ENCODE measurements around the gene GNG13.
"Not testable (repeated sequence)": the region's sequence is repeated elsewhere in the genome, so short reads cannot be mapped to it uniquely, and the experiment has no call there.

Gene GNG13

GRCh38 chr16:831571-832413 is 31.3 kb upstream of the GNG13 start:
- DNase-seq (ENCODE audit: low read depth): no peak

GRCh38 chr16:830871-831570 is 30.5 kb upstream of the GNG13 start:
- DNase-seq (ENCODE audit: low read depth): no peak

GRCh38 chr16:830107-830870 is 29.8 kb upstream of the GNG13 start:
- no peak for DNase-seq (ENCODE audit: low read depth)

GRCh38 chr16:828891-829290 is 28.4 kb upstream of the GNG13 start:
- DNase-seq (ENCODE audit: low read depth): no peak

- no peak for DNase-seq (ENCODE audit: low read depth)
Measured at GRCh38 chr16:827513-827912, 27.0 kb upstream of the GNG13 start.

- DNase-seq (ENCODE audit: low read depth): no peak
Measured at GRCh38 chr16:825341-826061, 25.0 kb upstream of the GNG13 start.

- DNase-seq (ENCODE audit: low read depth): no peak
Measured at GRCh38 chr16:824601-825000, 24.1 kb upstream of the GNG13 start.

GRCh38 chr16:824194-824593 is 23.7 kb upstream of the GNG13 start:
- DNase-seq (ENCODE audit: low read depth): no peak

- no peak for DNase-seq (ENCODE audit: low read depth)
Measured at GRCh38 chr16:822909-823297, 22.4 kb upstream of the GNG13 start.

- DNase-seq (ENCODE audit: low read depth): no peak
Measured at GRCh38 chr16:822174-822908, 21.8 kb upstream of the GNG13 start.

- no peak for DNase-seq (ENCODE audit: low read depth)
Measured at GRCh38 chr16:821751-822150, 21.2 kb upstream of the GNG13 start.

- no peak for DNase-seq (ENCODE audit: low read depth)
Measured at GRCh38 chr16:820748-821147, 20.2 kb upstream of the GNG13 start.

GRCh38 chr16:820044-820408 is 19.5 kb upstream of the GNG13 start:
- not testable (repeated sequence) for DNase-seq (ENCODE audit: low read depth)

- DNase-seq (ENCODE audit: low read depth): no peak
Measured at GRCh38 chr16:819336-820043, 19.0 kb upstream of the GNG13 start.

GRCh38 chr16:818592-818991 is 18.1 kb upstream of the GNG13 start:
- no peak for DNase-seq (ENCODE audit: low read depth)

GRCh38 chr16:818132-818531 is 17.6 kb upstream of the GNG13 start:
- DNase-seq (ENCODE audit: low read depth): no peak

- no peak for DNase-seq (ENCODE audit: low read depth)
Measured at GRCh38 chr16:817001-817906, 16.7 kb upstream of the GNG13 start.

- no peak for DNase-seq (ENCODE audit: low read depth)
Measured at GRCh38 chr16:815861-816260, 15.3 kb upstream of the GNG13 start.

- DNase-seq (ENCODE audit: low read depth): no peak
Measured at GRCh38 chr16:814974-815373, 14.4 kb upstream of the GNG13 start.

GRCh38 chr16:813916-814412 is 13.4 kb upstream of the GNG13 start:
- no peak for DNase-seq (ENCODE audit: low read depth)

Data from GM04503 (cell line).